ENCODE results near the gene VSTM4. TPM values are rescaled to one million over a fixed set of nuclear protein-coding genes. Genes with fewer than 3 reads are reported as not detected.
A peak's percentile ranks its signal among the peaks of the same experiment; 100 is the strongest.

The VSTM4 gene, protein sequence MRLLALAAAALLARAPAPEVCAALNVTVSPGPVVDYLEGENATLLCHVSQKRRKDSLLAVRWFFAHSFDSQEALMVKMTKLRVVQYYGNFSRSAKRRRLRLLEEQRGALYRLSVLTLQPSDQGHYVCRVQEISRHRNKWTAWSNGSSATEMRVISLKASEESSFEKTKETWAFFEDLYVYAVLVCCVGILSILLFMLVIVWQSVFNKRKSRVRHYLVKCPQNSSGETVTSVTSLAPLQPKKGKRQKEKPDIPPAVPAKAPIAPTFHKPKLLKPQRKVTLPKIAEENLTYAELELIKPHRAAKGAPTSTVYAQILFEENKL
- 8.7 and 9.5 TPM in 2 replicates for total RNA-seq (2014; rRNA removed; shearing (Covaris generic))
- polyA plus RNA-seq (2016; fragmentation: Nextera tagmentation; extraction: Ambion mirVana): 12.3 and 12.4 TPM in 2 replicates

DNA sequence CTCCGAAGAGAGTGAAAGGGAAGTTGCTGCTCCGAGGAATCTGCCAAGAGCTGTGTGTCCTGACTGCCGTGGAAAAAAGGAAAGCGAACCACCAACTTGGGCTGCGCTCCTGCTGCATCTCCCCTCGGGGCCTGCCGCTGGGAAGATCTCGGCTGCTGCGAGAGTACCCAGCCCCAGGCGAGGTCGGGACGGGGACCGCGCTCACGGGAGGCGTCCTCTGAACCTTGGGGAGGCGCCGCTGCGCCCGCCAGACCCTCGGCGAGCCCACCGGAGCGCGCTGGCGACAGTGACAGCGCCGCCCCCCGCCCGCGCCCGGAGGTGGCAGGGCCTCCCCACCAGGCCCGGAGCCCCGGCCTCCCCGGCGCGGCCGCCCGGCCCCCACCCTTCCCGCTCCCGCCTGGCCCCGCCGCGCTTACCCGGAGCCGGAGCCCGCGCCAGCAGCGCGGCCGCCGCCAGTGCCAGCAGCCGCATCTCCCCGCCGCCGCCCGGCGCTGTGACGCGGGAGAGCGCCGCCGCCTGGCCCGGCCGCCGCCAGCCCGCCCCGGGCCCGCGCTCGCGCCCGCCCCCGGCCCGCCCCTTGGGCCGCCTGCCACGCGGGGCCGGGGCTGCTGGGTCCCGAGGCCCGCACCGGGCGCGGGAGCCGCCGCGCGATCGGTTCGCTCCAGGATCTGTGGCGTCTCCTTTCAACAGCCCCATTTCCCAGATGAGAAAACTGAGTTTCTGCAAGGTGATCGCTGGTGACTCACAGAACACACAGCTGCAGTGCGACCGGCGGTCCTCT, at the start of gene VSTM4:
VSTM4 (minus strand) TSS at position 508 of the 781 bp plus-strand sequence; CDS start at position 471, 37 bp downstream.
- Histone ChIP-seq H3K79me2 (ENCODE audit: insufficient read depth) (peaks cover 31% of the 10 kb centered on the region), H3K9me3 (ENCODE audit: low read depth) (no peaks in the 10 kb centered on the region), H4K20me1 (ENCODE audit: insufficient read depth) (no peaks in the 10 kb centered on the region), H3K36me3 (ENCODE audit: low read depth) (no peaks in the 10 kb centered on the region), H3K4me2 (ENCODE audit: unreplicated experiment) (peak within 1 kb of the TSS; percentile 82), H3K9ac (peak within 1 kb of the TSS; percentile 88), H3K27me3 (replicated peaks; ENCODE audit: insufficient read depth) (no peaks in the 10 kb centered on the region), H3K4me3 (peak within 1 kb of the TSS; percentile 81), H3F3A (ENCODE audit: insufficient read depth) (peaks cover 17% of the 10 kb centered on the region), H3K9me2 (ENCODE audit: insufficient read depth) (no peaks in the 10 kb centered on the region), H2AFZ (peak within 1 kb of the TSS; percentile 86), H3K4me1 (ENCODE audit: insufficient read depth) (peaks cover 28% of the 10 kb centered on the region), H3K27ac (peak within 1 kb of the TSS; percentile 78)
- in situ Hi-C loops (cut with MboI): no loop called here
- DNase-seq: peak; percentile 78
- TF ChIP-seq EZH2phosphoT487 (IDR thresholded peaks at IDR 0.05; ENCODE audit: insufficient read depth, low read depth) (no peak), EZH2 (IDR thresholded peaks at IDR 0.05; ENCODE audit: insufficient read depth, poor library complexity, severe bottlenecking) (no peak)
- WGBS, 2 experiments (ENCODE audit: low coverage in 1 of 2, low lambda C conversion rate in 2 of 2, missing lambda C conversion rate in 2 of 2): 11 to 12% methylated on average over 35 to 50 of the region's 95 CpGs

DNA sequence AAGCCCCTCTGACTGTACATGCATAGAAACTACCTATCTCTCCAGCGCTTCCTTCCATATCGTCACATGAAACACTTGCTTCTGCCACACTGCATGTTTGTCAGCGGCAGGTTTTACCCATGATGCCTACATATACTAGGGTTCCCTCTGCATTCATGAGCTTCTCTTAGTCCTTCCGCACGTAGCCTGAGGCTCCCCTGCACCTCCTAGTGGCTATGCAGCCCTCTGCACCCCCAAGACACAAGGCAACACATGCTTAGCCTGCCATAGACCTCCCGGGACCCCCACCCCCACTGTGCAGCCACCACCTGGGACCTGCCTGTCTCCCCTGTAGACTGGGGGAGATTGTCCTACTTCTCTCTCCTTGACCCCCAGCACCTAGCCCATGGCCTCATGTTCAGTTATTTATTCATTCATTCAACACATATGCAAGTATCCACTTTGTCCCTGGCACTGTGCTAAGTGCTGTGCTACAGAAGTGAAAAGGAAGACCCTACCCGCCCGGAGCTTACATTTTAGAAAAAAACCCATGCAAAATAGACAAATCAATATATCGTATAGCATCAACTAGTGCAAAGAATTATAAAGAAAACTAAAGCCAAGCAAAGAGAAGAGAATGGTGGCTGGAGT, 49.4 kb upstream of the VSTM4 start:
- no peaks in the 10 kb centered on the region for H3K9me2 ChIP-seq (ENCODE audit: insufficient read depth)
- in situ Hi-C loops (cut with MboI): loop anchor here (25.0 kb wide), 1 partner anchor 502 kb away; no protein-coding TSS in a partner anchor
- H3K4me1 ChIP-seq (ENCODE audit: insufficient read depth): peaks cover 17% of the 10 kb centered on the region
- TF ChIP-seq EZH2phosphoT487 (IDR thresholded peaks at IDR 0.05; ENCODE audit: insufficient read depth, low read depth): no peak
- TF ChIP-seq EZH2 (IDR thresholded peaks at IDR 0.05; ENCODE audit: insufficient read depth, poor library complexity, severe bottlenecking): no peak
- no peak overlapping the region for H3K27ac ChIP-seq
- H3K9me3 ChIP-seq (ENCODE audit: low read depth): no peaks in the 10 kb centered on the region
- H3F3A ChIP-seq (ENCODE audit: insufficient read depth): peaks cover 14% of the 10 kb centered on the region
- H3K27me3 ChIP-seq (replicated peaks; ENCODE audit: insufficient read depth): no peaks in the 10 kb centered on the region
- DNase-seq: peak; percentile 71
- H3K36me3 ChIP-seq (ENCODE audit: low read depth): no peaks in the 10 kb centered on the region
- H3K4me2 ChIP-seq (ENCODE audit: unreplicated experiment): no peak overlapping the region
- WGBS, 2 experiments (ENCODE audit: low coverage in 1 of 2, low lambda C conversion rate in 2 of 2, missing lambda C conversion rate in 2 of 2): 48 to 52% methylated on average over 9 of the region's 9 CpGs
- H3K79me2 ChIP-seq (ENCODE audit: insufficient read depth): no peaks in the 10 kb centered on the region
- no peak overlapping the region for H3K9ac ChIP-seq
- H2AFZ ChIP-seq: no peak overlapping the region
- no peak overlapping the region for H3K4me3 ChIP-seq
- no peaks in the 10 kb centered on the region for H4K20me1 ChIP-seq (ENCODE audit: insufficient read depth)

DNA sequence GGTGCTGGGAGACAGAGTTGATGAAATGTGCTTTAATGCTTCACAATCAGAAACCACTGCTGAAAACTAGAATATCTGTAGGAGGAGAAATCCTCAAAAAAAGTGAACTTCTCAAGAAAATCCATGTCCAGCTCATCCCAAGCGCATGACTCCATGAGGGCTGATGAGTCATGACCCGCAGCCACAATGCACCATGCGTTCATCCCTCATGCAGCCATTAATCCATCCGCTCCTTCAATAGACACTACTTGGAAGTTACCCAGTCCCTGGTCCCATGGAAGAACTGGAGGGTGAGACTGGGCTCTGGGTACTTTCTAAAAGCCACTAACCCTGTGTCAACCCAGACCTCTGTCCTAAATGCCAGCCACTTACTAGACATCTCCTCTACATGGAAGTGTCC, 48.4 kb upstream of the VSTM4 start:
- no peaks in the 10 kb centered on the region for H3K36me3 ChIP-seq (ENCODE audit: low read depth)
- H3K27ac ChIP-seq: peak overlapping the region; percentile 53
- H3K9ac ChIP-seq: no peak overlapping the region
- 25 to 39% methylated on average over 4 of the region's 4 CpGs for WGBS, 2 experiments (ENCODE audit: low coverage in 1 of 2, low lambda C conversion rate in 2 of 2, missing lambda C conversion rate in 2 of 2)
- DNase-seq: peak; percentile 93
- H3K79me2 ChIP-seq (ENCODE audit: insufficient read depth): no peaks in the 10 kb centered on the region
- no peaks in the 10 kb centered on the region for H3K27me3 ChIP-seq (replicated peaks; ENCODE audit: insufficient read depth)
- peaks cover 14% of the 10 kb centered on the region for H3F3A ChIP-seq (ENCODE audit: insufficient read depth)
- peaks cover 17% of the 10 kb centered on the region for H3K4me1 ChIP-seq (ENCODE audit: insufficient read depth)
- in situ Hi-C loops (cut with MboI): loop anchor here (25.0 kb wide), 1 partner anchor 501 kb away; no protein-coding TSS in a partner anchor
- H2AFZ ChIP-seq: no peak overlapping the region
- no peaks in the 10 kb centered on the region for H3K9me2 ChIP-seq (ENCODE audit: insufficient read depth)
- H3K4me2 ChIP-seq (ENCODE audit: unreplicated experiment): no peak overlapping the region
- H3K9me3 ChIP-seq (ENCODE audit: low read depth): no peaks in the 10 kb centered on the region
- H4K20me1 ChIP-seq (ENCODE audit: insufficient read depth): no peaks in the 10 kb centered on the region
- no peak for TF ChIP-seq EZH2phosphoT487 (IDR thresholded peaks at IDR 0.05; ENCODE audit: insufficient read depth, low read depth)
- TF ChIP-seq EZH2 (IDR thresholded peaks at IDR 0.05; ENCODE audit: insufficient read depth, poor library complexity, severe bottlenecking): no peak
- no peak overlapping the region for H3K4me3 ChIP-seq

DNA sequence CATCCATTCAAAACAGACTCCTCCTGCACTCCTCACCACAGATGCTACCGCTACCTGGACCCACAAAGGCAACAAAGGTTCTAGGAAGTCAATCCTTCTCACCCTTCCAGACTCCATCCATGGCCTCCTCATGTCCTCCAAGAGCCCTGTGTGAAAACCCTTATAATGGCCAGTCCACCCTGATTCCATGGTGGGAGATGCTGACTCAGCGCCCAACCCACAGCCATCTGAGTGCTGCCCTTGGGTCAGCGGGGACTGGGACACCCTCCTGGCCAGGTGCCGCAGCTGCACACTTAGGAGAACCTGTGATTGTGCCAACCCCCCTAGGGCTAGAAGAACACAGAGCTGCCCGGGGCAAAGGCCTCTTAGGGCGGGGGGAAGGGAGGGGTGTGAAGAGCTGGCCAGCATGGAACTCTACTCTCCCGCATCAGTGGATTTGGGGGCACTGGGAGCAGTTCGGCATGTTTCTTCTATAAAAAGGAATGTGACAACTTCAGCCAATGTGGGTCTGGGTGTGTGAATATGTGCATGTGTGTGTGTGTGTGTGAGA, 47.5 kb upstream of the VSTM4 start:
- no peak for DNase-seq
- no peak overlapping the region for H3K4me3 ChIP-seq
- no peak overlapping the region for H3K4me2 ChIP-seq (ENCODE audit: unreplicated experiment)
- no peak overlapping the region for H3K27ac ChIP-seq
- H3K79me2 ChIP-seq (ENCODE audit: insufficient read depth): no peaks in the 10 kb centered on the region
- in situ Hi-C loops (cut with MboI): loop anchor here (25.0 kb wide), 1 partner anchor 501 kb away; no protein-coding TSS in a partner anchor
- no peak overlapping the region for H3K9ac ChIP-seq
- H4K20me1 ChIP-seq (ENCODE audit: insufficient read depth): no peaks in the 10 kb centered on the region
- H3F3A ChIP-seq (ENCODE audit: insufficient read depth): peaks cover 14% of the 10 kb centered on the region
- H3K36me3 ChIP-seq (ENCODE audit: low read depth): no peaks in the 10 kb centered on the region
- no peaks in the 10 kb centered on the region for H3K9me2 ChIP-seq (ENCODE audit: insufficient read depth)
- TF ChIP-seq EZH2 (IDR thresholded peaks at IDR 0.05; ENCODE audit: insufficient read depth, poor library complexity, severe bottlenecking): no peak
- TF ChIP-seq EZH2phosphoT487 (IDR thresholded peaks at IDR 0.05; ENCODE audit: insufficient read depth, low read depth): no peak
- H2AFZ ChIP-seq: no peak overlapping the region
- no peaks in the 10 kb centered on the region for H3K27me3 ChIP-seq (replicated peaks; ENCODE audit: insufficient read depth)
- 80 to 86% methylated on average over 8 of the region's 8 CpGs for WGBS, 2 experiments (ENCODE audit: low coverage in 1 of 2, low lambda C conversion rate in 2 of 2, missing lambda C conversion rate in 2 of 2)
- peaks cover 17% of the 10 kb centered on the region for H3K4me1 ChIP-seq (ENCODE audit: insufficient read depth)
- H3K9me3 ChIP-seq (ENCODE audit: low read depth): no peaks in the 10 kb centered on the region
